C4-2B (cell line): ENCODE results near the gene LDLRAD3.

ENCODE experiments used
- H3K27ac ChIP-seq: fragments of 450-650 bp; 2 replicates; pipeline ENCODE4 v1.5.1; 2017
- ZFX ChIP-seq: fragments of 450-650 bp; IDR thresholded peaks from 2 replicates; pipeline ENCODE4 v1.6.1; 2017
- TF ChIP-seq, protein P1 (sequence below): fragments of 450-650 bp; conservative IDR thresholded peaks from 2 replicates; pipeline ENCODE4 v1.5.1; 2017; ENCODE audit warnings: mild to moderate bottlenecking

The LDLRAD3 gene

DNA sequence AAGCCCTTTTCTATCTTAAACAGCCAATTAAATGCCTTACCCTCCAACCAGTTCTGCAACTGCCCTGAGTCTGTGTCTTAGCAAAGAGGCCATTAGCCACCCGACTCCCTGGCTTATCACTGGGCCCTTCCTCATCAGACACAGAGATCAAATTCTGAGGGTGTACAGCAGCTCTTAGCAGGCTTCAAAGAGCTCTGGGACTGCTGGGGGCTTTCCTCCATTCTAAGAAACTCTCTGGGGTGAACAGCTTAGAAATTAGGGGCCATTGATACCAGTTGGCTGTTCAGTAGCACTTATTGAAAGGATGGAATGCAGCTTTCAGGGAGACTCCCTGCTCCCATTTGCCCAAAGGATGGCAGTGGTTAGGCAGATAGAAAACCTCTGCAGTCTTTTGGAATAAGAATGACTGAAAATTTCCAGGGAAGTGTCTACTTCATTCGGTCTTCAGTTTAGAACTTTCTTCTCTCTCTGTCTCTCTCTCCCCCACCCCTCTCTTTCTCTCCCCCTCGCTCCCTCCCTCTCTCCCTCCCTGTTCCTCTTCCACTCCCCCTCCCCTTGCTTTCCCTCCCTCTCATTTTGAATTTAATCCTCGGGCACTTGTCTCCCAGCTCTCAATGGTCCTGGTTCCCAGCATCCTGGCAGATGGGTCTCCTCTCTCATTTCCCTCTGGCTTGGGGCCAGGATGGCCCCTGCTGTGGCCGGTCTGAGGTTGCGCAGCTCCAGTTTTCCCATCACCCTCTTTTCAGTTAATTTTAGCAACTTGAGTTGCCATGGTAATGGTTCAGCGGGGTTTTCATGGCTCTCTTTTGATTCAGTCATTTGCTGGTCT lies 268.9 kb downstream of the LDLRAD3 start:
- H3K27ac ChIP-seq: no peak overlapping the region
- TF ChIP-seq, protein P1, sequence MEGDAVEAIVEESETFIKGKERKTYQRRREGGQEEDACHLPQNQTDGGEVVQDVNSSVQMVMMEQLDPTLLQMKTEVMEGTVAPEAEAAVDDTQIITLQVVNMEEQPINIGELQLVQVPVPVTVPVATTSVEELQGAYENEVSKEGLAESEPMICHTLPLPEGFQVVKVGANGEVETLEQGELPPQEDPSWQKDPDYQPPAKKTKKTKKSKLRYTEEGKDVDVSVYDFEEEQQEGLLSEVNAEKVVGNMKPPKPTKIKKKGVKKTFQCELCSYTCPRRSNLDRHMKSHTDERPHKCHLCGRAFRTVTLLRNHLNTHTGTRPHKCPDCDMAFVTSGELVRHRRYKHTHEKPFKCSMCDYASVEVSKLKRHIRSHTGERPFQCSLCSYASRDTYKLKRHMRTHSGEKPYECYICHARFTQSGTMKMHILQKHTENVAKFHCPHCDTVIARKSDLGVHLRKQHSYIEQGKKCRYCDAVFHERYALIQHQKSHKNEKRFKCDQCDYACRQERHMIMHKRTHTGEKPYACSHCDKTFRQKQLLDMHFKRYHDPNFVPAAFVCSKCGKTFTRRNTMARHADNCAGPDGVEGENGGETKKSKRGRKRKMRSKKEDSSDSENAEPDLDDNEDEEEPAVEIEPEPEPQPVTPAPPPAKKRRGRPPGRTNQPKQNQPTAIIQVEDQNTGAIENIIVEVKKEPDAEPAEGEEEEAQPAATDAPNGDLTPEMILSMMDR: no peak
- no peak for TF ChIP-seq ZFX

DNA sequence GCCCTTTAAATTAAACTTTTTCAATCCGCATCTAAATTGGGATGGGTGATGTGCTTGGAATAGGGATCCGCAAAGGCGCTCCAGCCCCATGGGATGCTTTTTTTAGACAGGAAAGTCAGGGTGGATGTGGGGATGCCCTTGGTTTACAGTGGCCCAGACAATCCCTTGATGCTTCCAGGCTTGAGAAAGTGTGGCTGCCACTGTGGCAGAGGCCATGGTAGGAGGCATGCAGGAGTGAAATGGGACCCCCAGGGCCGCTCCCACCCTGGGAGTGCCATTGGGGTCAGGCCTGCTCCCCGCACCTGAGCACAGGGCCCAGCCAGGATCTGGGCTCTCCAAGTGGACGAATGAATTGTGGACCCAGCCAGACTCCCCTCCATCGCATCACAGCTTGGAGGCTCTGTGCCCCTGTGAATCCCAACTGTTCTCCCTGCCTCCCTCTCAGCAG lies 269.6 kb downstream of the LDLRAD3 start:
- TF ChIP-seq ZFX: no peak
- TF ChIP-seq, protein P1: no peak
- H3K27ac ChIP-seq: no peak overlapping the region

DNA sequence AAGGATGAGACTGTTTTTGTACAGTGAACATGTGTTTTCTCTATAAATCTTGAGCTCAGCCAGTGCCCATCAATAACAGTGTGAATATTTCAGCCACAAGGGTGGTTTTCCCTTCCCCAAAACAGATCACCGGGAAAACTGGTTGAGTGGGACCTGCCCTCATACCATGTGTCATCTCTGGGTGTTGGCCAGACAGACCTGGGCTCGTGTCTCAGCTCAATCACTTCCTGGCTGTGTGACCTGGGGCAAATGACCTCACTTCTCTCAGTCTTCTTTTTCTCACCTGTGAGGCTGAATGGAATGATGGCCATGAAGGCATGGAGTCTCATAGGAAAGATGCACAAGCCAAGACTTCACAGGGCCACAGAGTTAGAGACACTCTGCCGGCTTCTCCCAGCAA lies 270.6 kb downstream of the LDLRAD3 start:
- TF ChIP-seq ZFX: no peak
- TF ChIP-seq, protein P1: no peak
- H3K27ac ChIP-seq: no peak overlapping the region

DNA sequence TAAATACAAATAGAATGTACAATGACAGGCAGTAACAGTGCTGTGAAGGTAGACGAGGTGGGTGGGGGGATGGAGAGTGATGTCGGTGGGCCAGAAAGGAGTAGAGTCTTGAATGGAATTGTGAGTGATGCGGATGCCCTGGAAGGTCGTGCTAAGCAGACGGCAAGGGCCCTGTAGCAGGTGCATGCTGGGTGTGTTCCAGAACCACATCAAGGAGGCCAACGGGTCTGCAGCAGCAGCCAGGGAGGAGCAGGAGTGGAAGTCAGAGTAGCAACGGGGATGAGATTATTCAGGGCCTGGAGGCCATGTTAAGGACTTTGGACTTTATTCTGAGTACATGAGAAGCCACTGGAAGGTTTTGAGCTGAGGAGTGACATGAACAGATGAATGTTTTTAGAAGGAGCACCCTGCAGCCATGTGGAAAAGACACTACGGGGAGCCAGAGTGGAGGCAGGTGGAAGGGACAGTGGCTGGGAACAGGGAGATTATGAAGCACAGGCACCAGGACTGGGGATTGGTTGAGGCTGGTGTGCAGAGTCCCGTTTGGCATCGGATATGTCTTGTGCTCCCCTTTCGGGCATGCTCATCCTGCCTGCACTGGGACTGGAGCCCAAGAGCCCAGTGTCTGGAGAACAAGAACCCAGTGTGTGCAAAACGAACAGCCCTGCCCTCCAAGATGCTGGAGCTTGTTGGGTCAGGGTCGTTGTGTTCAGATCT lies 271.3 kb downstream of the LDLRAD3 start:
- TF ChIP-seq ZFX: no peak
- TF ChIP-seq, protein P1: no peak
- H3K27ac ChIP-seq: no peak overlapping the region

DNA sequence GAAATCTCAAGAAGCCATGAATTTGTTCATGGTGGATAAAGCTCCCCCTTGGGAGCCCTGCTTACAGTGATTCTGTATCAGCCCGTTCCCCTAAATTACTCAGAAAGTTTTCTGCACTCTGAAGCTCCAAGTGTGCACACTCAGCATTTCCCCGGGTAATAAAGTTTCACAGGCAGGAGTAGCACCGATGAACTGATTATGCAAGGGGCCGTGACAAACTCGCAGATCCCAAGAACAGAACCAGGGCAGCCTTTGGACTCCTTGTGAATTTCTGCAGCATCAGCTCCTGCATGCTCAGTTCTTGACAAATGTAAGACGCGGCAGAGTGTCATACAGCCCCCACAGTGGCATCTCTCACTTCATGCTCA lies 271.8 kb downstream of the LDLRAD3 start:
- H3K27ac ChIP-seq: no peak overlapping the region
- TF ChIP-seq, protein P1: no peak
- no peak for TF ChIP-seq ZFX

DNA sequence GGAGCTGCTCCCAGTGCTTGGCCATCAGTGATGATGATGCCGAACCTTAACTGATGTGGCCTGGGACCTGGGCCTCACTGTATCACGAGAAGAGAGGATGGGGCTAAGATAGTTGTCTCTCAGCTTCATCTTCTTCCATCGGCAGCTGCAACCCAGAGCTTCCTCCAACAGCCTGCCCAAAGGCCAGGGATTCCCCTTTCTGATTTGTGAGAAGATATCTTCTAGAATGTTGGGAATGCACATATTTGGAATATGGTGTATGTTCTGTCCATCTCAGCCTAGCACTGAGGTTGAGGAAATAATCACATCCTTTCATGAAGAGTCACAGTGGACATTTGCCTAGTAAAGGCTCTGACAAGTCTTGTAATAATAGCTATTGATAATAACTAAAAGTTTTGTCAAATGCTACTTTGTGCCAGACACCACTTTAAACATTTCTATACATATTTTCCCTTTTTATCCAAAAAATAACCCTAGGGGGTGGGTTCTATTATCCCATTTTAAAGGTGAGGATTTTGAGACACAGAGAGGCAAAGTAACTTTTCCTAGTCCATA lies 272.3 kb downstream of the LDLRAD3 start:
- no peak overlapping the region for H3K27ac ChIP-seq
- TF ChIP-seq, protein P1: no peak

DNA sequence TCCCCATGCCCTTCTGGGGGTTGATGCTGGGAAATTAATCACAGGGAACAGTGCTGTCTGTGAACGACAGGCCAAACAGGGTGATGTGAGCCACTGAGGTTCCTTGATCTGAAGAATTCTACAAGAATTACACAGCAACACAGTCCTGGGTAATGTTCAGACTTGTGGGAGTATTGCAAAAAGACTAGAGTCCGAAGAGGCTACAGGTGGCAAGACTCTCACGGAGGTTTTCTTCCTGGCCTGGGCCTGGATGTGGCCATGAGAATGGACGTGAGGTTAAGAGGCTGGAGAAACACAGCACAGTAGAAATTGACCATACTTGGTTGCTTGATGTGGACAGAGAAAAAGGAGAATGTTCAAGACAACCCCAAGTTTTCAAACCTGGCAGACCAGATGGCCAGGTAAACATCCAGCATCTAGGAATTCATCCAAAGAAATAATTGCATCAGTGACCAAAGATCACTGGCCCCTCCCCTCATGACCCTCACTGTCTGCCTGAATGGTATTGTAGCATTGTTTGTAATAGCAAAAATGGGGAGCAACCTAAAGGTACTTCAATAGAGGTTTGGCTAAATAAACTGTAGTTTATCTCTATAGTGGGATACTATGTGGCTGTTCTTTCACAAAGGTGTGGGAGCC lies 274.5 kb downstream of the LDLRAD3 start:
- H3K27ac ChIP-seq: no peak overlapping the region
- no peak for TF ChIP-seq ZFX
- TF ChIP-seq, protein P1: no peak
